CD4-positive, alpha-beta T cell treated with Interleukin-17A for 1 hour (primary cell): Measurements from ENCODE around the gene PNKP.

Experiments
- DNase-seq: peaks from one replicate; pipeline ENCODE4 v3.0.0-alpha.2; 2020

The PNKP gene

DNA sequence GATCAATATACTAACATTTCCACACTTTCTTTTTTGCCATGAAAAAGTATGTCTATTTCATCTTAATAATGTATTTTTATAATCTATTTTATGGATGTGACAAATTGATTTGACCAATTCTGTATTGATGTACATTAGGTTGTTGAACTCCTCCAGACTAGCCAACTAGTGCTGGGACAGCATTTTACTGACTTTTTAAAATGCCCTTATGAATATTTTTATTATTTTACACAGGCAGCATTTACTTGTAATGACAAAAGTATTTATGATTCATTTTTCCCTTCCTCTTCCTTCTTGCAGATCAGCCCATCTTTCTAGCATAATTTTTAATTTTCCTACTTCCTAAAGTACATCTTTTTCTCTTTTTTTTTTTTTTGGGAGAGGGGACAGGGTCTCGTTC, 53.4 kb downstream of the PNKP start:
- no peak for DNase-seq

DNA sequence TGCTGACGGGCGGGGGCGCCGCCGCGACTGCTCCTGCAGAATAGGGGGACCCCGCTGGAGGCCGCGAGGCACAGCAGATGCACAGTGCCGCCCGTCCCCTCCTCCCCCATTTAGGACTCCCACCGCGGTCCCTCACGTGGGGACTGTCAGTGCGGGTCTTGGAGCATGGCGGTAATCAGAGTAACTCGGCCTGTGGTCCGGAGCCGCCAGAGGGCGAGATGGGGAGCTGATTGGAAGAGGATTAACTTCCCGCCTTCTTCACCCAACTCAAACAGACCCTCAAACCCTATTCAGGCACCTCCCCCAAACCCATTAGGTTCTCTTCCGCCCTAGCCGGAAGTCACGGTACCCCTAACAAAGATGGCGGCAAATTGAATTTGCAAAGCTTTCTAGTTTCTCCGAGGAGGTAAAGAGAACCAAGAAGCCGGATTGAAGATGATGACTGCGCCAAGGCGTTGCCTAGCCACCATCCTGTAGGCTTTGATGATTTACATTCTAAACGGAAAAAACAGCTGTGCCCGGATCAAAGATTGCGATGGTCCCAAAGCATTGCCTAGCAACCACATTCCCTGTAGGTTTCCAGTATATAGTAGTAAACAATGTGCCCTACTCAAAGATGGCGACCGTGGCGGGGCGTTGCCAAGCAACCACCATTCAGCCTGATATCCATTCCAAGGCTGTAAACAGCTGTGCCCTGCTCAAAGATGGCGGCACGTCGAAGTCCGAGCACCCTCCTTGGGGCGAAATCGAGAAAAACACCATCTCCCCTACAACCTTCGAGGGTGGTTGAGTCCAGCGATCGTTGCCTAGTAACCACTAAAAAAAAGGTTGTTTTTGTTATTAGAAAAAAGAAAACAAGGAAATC, 54.1 kb downstream of the PNKP start, which contains the start of gene FUZ:
Gene FUZ (minus strand): TSS at position 296 of the 865 bp plus-strand sequence. CDS start 186 bp downstream, at position 110.
- DNase-seq = peak; percentile 99

- DNase-seq = no peak
These were observed 54.9 kb downstream of the PNKP start for GRCh38 chr19:49812452-49812996.

DNA sequence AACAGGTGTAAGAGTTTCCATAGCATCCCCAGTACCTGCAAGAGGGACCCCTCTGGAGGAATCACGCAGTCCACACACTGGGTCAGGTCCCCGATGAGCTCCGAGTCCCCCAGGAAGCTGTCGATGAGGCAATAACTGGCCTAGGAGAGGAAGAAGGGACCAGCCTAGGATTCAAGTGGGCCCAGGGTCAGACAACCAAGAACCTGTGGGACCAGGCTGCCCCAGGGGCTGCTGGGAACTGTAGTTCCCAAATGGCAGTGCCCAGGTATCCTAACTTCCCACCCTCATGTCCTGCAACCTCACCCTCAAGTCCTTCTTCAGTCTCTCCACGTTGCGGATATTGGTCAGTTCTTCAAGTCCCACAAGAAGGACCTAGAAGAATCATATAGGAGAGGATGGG, 56.0 kb downstream of the PNKP start:
- no peak for DNase-seq
